IPS-15b (cell line): ENCODE results near the gene GRM5.

Experiments used
- H3K27me3 ChIP-seq: one replicate; pipeline ENCODE4 v1.6.1; 2013; ENCODE audit warnings: low read length; ENCODE audit not compliant: control insufficient read depth, insufficient read depth
- H3K36me3 ChIP-seq: one replicate; pipeline ENCODE4 v1.6.1; 2013; ENCODE audit warnings: low read length; ENCODE audit not compliant: control insufficient read depth, insufficient read depth
- H3K4me1 ChIP-seq: one replicate; pipeline ENCODE4 v1.6.1; 2013; ENCODE audit warnings: mild to moderate bottlenecking, low read length; ENCODE audit not compliant: control insufficient read depth, insufficient read depth
- H3K4me3 ChIP-seq: one replicate; pipeline ENCODE4 v1.5.1; 2013; ENCODE audit warnings: low read depth, low read length
- H3K9ac ChIP-seq: one replicate; pipeline ENCODE4 v1.6.1; 2013; ENCODE audit warnings: low read depth, mild to moderate bottlenecking, low read length
- H3K9me3 ChIP-seq: one replicate; pipeline ENCODE4 v1.6.1; 2013; ENCODE audit warnings: mild to moderate bottlenecking, low read length; ENCODE audit not compliant: control insufficient read depth, insufficient read depth

GRM5 gene

GRCh38 chr11:88596786-88597185 lies 469.0 kb downstream of the GRM5 start:
- Histone ChIP-seq H3K27me3 (no peaks in the 10 kb centered on the region), H3K4me1 (no peaks in the 10 kb centered on the region), H3K36me3 (no peaks in the 10 kb centered on the region), H3K9ac (no peak overlapping the region), H3K9me3 (no peaks in the 10 kb centered on the region), H3K4me3 (no peak overlapping the region)

- Histone ChIP-seq H3K4me3 (no peak overlapping the region), H3K27me3 (no peaks in the 10 kb centered on the region), H3K9ac (no peak overlapping the region), H3K36me3 (no peaks in the 10 kb centered on the region), H3K9me3 (no peaks in the 10 kb centered on the region), H3K4me1 (no peaks in the 10 kb centered on the region)
These were observed 471.4 kb downstream of the GRM5 start for GRCh38 chr11:88594274-88594950.

- no peaks in the 10 kb centered on the region for H3K27me3 ChIP-seq
- no peak overlapping the region for H3K9ac ChIP-seq
- no peaks in the 10 kb centered on the region for H3K36me3 ChIP-seq
- no peaks in the 10 kb centered on the region for H3K4me1 ChIP-seq
- H3K9me3 ChIP-seq = no peaks in the 10 kb centered on the region
- no peak overlapping the region for H3K4me3 ChIP-seq
These were observed 475.4 kb downstream of the GRM5 start for GRCh38 chr11:88590361-88590760.

DNA sequence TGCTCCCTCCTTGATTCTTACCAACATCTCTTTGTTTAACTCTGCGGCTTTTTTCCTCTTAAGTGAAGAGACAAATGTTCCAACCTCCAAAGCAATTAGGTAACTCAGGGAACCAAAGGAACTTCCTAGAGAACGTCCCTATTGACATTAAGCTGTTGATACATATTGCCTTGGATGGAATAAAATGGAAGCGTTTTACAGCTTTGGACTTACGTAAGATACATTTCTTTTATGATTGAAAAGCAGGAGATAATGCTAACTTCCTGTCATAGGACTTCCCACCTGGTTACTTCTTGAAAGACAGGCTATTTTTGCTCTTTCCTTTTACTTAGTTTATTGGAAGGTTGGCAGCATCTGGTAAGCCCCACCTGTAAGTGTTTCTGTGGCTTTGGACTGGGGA lies 482.5 kb downstream of the GRM5 start:
- Histone ChIP-seq H3K9me3 (no peaks in the 10 kb centered on the region), H3K9ac (no peak overlapping the region), H3K36me3 (no peaks in the 10 kb centered on the region), H3K4me1 (no peaks in the 10 kb centered on the region), H3K27me3 (no peaks in the 10 kb centered on the region), H3K4me3 (no peak overlapping the region)

DNA sequence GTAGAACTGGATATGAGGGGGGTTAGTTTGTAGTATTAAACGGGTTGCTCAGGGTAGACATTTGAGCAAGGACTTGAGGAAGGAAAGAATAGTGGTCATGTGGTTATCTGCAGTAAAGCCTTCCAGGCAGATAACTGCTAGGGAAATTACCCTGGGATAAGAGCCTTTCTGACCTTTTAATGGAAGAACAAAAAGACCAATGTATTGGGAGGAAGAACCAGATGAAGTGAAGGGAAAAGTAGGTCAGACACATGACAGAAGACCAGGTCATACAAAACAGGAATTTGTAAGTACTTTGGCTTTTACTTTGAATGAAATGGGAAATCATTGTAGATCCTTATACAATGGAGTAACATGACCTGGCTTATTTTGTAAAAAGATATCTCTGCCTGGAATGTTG lies 486.3 kb downstream of the GRM5 start:
- H3K4me1 ChIP-seq = no peaks in the 10 kb centered on the region
- no peaks in the 10 kb centered on the region for H3K36me3 ChIP-seq
- H3K9me3 ChIP-seq = no peaks in the 10 kb centered on the region
- H3K27me3 ChIP-seq = no peaks in the 10 kb centered on the region
- H3K4me3 ChIP-seq = no peak overlapping the region
- H3K9ac ChIP-seq = no peak overlapping the region

GRCh38 chr11:88576741-88577140 lies 489.0 kb downstream of the GRM5 start:
- no peaks in the 10 kb centered on the region for H3K36me3 ChIP-seq
- H3K27me3 ChIP-seq = no peaks in the 10 kb centered on the region
- no peaks in the 10 kb centered on the region for H3K9me3 ChIP-seq
- H3K4me1 ChIP-seq = no peaks in the 10 kb centered on the region
- no peak overlapping the region for H3K9ac ChIP-seq
- no peak overlapping the region for H3K4me3 ChIP-seq

GRCh38 chr11:88575916-88576315 lies 489.9 kb downstream of the GRM5 start:
- no peaks in the 10 kb centered on the region for H3K9me3 ChIP-seq
- no peaks in the 10 kb centered on the region for H3K36me3 ChIP-seq
- H3K4me1 ChIP-seq = no peaks in the 10 kb centered on the region
- no peaks in the 10 kb centered on the region for H3K27me3 ChIP-seq
- no peak overlapping the region for H3K4me3 ChIP-seq
- H3K9ac ChIP-seq = no peak overlapping the region

DNA sequence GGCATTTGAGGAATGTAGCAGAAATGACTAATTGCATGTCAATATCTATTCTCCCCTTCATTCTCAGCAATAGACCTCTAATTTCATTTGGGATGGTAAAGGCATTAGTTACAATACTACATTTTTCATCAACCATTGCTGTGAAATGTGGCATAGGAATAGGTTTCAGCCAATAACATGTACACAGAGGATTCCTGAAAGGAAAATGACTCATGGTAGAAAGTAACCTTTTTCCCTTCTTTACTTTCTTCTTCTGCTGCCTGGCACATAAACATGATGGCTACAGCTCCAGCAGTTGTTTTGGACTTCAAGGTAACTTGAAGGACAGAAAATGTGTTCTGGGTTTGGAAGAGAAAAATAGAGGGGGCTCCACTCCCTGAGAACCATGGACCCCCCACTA lies 496.4 kb downstream of the GRM5 start:
- Histone ChIP-seq H3K27me3 (no peaks in the 10 kb centered on the region), H3K9me3 (no peaks in the 10 kb centered on the region), H3K4me3 (no peak overlapping the region), H3K9ac (no peak overlapping the region), H3K4me1 (peaks cover 3% of the 10 kb centered on the region), H3K36me3 (no peaks in the 10 kb centered on the region)

DNA sequence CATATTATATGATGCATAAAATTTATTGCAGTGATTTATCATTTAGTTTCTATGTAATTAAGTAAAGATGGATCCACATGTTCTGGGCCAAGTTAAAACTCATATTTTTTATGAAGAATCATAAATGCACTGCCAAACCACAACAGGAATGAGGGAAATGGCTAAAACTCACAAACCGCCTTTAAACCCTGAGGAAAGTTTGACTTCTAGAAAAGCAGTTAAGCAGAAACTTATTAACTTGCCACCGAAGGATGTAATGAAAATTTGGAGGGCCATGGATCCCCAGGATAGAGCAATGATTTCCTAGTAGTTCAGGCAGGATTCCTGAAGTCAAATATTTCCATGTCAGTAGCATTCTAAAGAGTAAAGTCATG lies 510.0 kb downstream of the GRM5 start:
- Histone ChIP-seq H3K36me3 (no peaks in the 10 kb centered on the region), H3K4me3 (no peak overlapping the region), H3K4me1 (peaks cover 4% of the 10 kb centered on the region), H3K27me3 (no peaks in the 10 kb centered on the region), H3K9ac (no peak overlapping the region), H3K9me3 (no peaks in the 10 kb centered on the region)

- Histone ChIP-seq H3K4me1 (peaks cover 4% of the 10 kb centered on the region), H3K36me3 (no peaks in the 10 kb centered on the region), H3K4me3 (no peak overlapping the region), H3K9me3 (no peaks in the 10 kb centered on the region), H3K27me3 (no peaks in the 10 kb centered on the region), H3K9ac (no peak overlapping the region)
These were observed 510.6 kb downstream of the GRM5 start for GRCh38 chr11:88555018-88555828.

DNA sequence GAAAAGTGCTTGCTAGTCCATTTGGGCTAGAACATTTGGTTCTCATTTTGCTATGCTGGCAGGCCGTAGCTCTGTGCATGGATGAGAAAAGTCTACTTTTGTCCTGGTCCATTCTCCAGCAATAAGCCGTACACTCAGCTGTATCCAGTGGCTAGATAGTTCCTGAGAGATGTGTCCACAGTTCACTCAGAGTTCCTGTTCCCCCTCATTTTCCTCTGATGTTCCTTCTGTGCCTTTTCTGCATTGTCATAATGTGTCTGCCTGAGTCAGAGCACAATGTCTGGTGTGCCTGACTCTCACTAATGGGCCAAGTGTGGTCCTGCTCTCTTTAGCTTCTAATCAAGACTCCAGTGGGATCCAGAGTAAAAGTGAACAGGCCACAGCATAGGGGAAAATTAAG lies 512.6 kb downstream of the GRM5 start:
- H3K4me3 ChIP-seq = no peak overlapping the region
- no peaks in the 10 kb centered on the region for H3K27me3 ChIP-seq
- peaks cover 4% of the 10 kb centered on the region for H3K4me1 ChIP-seq
- H3K9ac ChIP-seq = no peak overlapping the region
- H3K9me3 ChIP-seq = no peaks in the 10 kb centered on the region
- H3K36me3 ChIP-seq = no peaks in the 10 kb centered on the region

GRCh38 chr11:88552379-88553062 lies 513.3 kb downstream of the GRM5 start:
- no peaks in the 10 kb centered on the region for H3K9me3 ChIP-seq
- H3K27me3 ChIP-seq = no peaks in the 10 kb centered on the region
- H3K36me3 ChIP-seq = no peaks in the 10 kb centered on the region
- no peak overlapping the region for H3K4me3 ChIP-seq
- H3K4me1 ChIP-seq = peaks cover 4% of the 10 kb centered on the region
- no peak overlapping the region for H3K9ac ChIP-seq
